Measurements from ENCODE around the gene ATP6V1F. TPM values are rescaled to one million over a fixed set of nuclear protein-coding genes. Genes with fewer than 3 reads are reported as not detected.
A peak's percentile ranks its signal among the peaks of the same experiment; 100 is the strongest.

ATP6V1F gene
- total RNA-seq, 1 experiment from 2014 or later = 115 TPM

- Histone ChIP-seq H3K4ac (ENCODE audit: low read depth, low read length) (no peak overlapping the region), H3K9ac (ENCODE audit: extremely low read depth, insufficient read length, low read length) (no peak overlapping the region), H3K79me1 (ENCODE audit: insufficient read depth, low read depth, low read length, poor library complexity, severe bottlenecking) (no peaks in the 10 kb centered on the region), H2BK15ac (ENCODE audit: low read depth, low read length) (no peak overlapping the region), H2AK5ac (ENCODE audit: insufficient read length, low read length) (no peak overlapping the region), H4K20me1 (ENCODE audit: control insufficient read depth, insufficient read depth, insufficient read length) (no peaks in the 10 kb centered on the region), H2BK20ac (ENCODE audit: low read depth, low read length, poor library complexity, severe bottlenecking) (no peak overlapping the region), H4K5ac (ENCODE audit: insufficient read length, low read depth, low read length) (no peak overlapping the region), H3K14ac (ENCODE audit: insufficient read depth, low read length) (no peak overlapping the region), H3K4me2 (ENCODE audit: insufficient read depth, insufficient read length, low read length) (no peak overlapping the region), H4K91ac (ENCODE audit: insufficient read length, low read depth, low read length) (no peak overlapping the region), H3K23ac (ENCODE audit: insufficient read length, low read depth, low read length) (no peak overlapping the region), H3K4me1 (ENCODE audit: insufficient read depth, low read length) (no peaks in the 10 kb centered on the region), H3T11ph (ENCODE audit: low read length) (no peak overlapping the region), H2AFZ (ENCODE audit: low read length) (no peak overlapping the region), H3K27me3 (ENCODE audit: insufficient read depth, low read length) (peaks cover 11% of the 10 kb centered on the region; the same call in 1 of the 2 replicates), H3K27ac (ENCODE audit: insufficient read length, low read depth, low read length) (no peak overlapping the region), H2BK120ac (ENCODE audit: low read depth, low read length, poor library complexity, severe bottlenecking) (no peak overlapping the region), H2BK12ac (ENCODE audit: insufficient read length, low read depth, low read length) (no peak overlapping the region), H3K79me2 (ENCODE audit: insufficient read depth, low read length) (no peaks in the 10 kb centered on the region), H2BK5ac (ENCODE audit: insufficient read length, low read length) (no peak overlapping the region), H3K56ac (ENCODE audit: insufficient read length, low read depth, low read length) (no peak overlapping the region), H3K18ac (ENCODE audit: insufficient read length, low read depth, low read length) (no peak overlapping the region), H3K23me2 (ENCODE audit: insufficient read length, low read depth, low read length, poor library complexity, severe bottlenecking) (peaks cover 12% of the 10 kb centered on the region), H3K9me3 (ENCODE audit: control insufficient read depth, low read depth, low read length) (no peaks in the 10 kb centered on the region), H4K8ac (replicated peaks; ENCODE audit: insufficient read length, low read depth, low read length) (no peak overlapping the region)
- H3K36me3 Mint-ChIP-seq (ENCODE audit: insufficient read depth in 1 of 3, low read depth in 3 of 3) = peaks cover 0 to 2% (median 2%) of the 10 kb centered on the region in 3 experiments; a peak in 3 of 7 replicates
- peaks cover 22 to 23% of the 10 kb centered on the region in 2 experiments for H3K4me1 Mint-ChIP-seq
- no peaks in the 10 kb centered on the region; a peak in 1 of 5 replicates for H3K9me3 Mint-ChIP-seq
- no peak overlapping the region for H3K27ac Mint-ChIP-seq
- peak; percentile 76 for DNase-seq
- TF ChIP-seq, protein P1, sequence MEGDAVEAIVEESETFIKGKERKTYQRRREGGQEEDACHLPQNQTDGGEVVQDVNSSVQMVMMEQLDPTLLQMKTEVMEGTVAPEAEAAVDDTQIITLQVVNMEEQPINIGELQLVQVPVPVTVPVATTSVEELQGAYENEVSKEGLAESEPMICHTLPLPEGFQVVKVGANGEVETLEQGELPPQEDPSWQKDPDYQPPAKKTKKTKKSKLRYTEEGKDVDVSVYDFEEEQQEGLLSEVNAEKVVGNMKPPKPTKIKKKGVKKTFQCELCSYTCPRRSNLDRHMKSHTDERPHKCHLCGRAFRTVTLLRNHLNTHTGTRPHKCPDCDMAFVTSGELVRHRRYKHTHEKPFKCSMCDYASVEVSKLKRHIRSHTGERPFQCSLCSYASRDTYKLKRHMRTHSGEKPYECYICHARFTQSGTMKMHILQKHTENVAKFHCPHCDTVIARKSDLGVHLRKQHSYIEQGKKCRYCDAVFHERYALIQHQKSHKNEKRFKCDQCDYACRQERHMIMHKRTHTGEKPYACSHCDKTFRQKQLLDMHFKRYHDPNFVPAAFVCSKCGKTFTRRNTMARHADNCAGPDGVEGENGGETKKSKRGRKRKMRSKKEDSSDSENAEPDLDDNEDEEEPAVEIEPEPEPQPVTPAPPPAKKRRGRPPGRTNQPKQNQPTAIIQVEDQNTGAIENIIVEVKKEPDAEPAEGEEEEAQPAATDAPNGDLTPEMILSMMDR (conservative IDR thresholded peaks at IDR 0.05) = peak; percentile 62
- 0 out of 5 replicates have a peak overlapping the region, but pooled peaks of 1 of the 2 experiments have one; percentile 15 for H3K4me3 Mint-ChIP-seq
- peaks cover 40% of the 10 kb centered on the region for H3K27me3 Mint-ChIP-seq (ENCODE audit: low read depth)
- WGBS (ENCODE audit: extremely low coverage, insufficient read length, low lambda C conversion rate) = no CpG with 5 or more reads among the region's 13 CpGs
Observed at GRCh38 chr7:128872394-128872824, 9.8 kb downstream of the ATP6V1F start.

Data from H9 (cell line).